Measurements from ENCODE around the gene PRKCH.
"Not testable (repeated sequence)": the region's sequence is repeated elsewhere in the genome, so short reads cannot be mapped to it uniquely, and the experiment has no call there.

The PRKCH gene

DNA sequence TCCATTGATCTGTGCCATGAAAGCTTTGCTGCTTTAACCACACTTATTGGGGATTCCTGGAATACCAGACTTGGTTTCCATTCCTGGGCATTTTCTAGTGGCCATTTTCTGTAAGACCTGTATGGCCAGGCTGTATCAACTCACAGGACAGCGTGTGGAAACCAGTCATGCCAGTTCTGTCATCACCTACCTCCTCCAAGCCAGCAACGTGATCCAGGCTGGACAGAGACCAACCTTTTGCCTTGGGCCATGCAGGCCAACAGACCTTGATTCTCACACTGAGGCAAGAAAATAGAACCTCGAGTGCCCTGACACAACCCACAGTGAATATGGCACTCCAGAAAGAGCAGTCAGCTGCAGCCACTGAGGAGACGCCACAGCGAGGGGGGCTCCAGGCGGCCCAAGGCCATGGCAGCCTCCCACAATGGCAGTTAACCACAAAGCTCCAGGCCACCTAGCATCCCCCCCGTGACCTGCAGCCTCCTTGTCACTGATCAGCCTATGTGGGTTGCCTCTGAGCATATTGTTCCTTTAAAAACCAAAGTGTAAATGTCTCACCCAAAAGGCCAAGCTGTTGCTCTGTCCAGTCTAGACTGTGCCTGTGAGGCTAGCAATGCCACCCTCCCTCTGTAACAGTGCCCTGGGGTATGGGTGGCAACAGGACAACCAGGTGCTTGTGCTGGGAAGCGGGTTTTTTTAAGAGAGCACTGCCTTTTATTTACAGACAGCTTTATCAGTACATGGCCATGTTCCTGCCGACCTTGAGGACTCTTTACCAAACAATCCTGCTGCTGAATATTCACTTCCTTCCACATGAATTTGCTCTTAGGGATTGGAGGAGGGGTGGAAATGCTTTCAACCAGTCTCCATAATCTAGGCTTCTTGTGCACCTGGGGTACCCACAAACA, 205.3 kb downstream of the PRKCH start:
- H3K4me3 ChIP-seq (ENCODE audit: insufficient read depth, low read length, poor library complexity, severe bottlenecking), result no peak overlapping the region
- no peaks in the 10 kb centered on the region for H3F3A ChIP-seq (ENCODE audit: insufficient read depth)
- H2AFZ ChIP-seq (ENCODE audit: low read depth, low read length, severe bottlenecking), result no peak overlapping the region
- no peaks in the 10 kb centered on the region for H3K36me3 ChIP-seq (ENCODE audit: low read length)
- no peaks in the 10 kb centered on the region for H4K20me1 ChIP-seq (ENCODE audit: low read depth, low read length)
- no peak for TF ChIP-seq EZH2phosphoT487 (conservative IDR thresholded peaks at IDR 0.05; ENCODE audit: low read length)
- TF ChIP-seq CTCF (IDR thresholded peaks at IDR 0.05; ENCODE audit: insufficient read depth, low read length, poor library complexity, severe bottlenecking), result no peak
- H3K27ac ChIP-seq (ENCODE audit: low read depth, low read length), result no peak overlapping the region
- no peaks in the 10 kb centered on the region for H3K79me2 ChIP-seq (ENCODE audit: insufficient read depth, low read length)
- H3K9me2 ChIP-seq (replicated peaks; ENCODE audit: insufficient read depth, low read length), result no peaks in the 10 kb centered on the region
- no peak overlapping the region for H3K4me2 ChIP-seq (ENCODE audit: low read depth, low read length, poor library complexity, severe bottlenecking)
- no peaks in the 10 kb centered on the region for H3K27me3 ChIP-seq (ENCODE audit: low read length)
- no peak overlapping the region for H3K9ac ChIP-seq (ENCODE audit: low read length)
- H3K9me3 ChIP-seq (ENCODE audit: insufficient read depth, low read length), result no peaks in the 10 kb centered on the region

- Histone ChIP-seq H2AFZ (ENCODE audit: low read depth, low read length, severe bottlenecking) (no peak overlapping the region), H3K9me3 (ENCODE audit: insufficient read depth, low read length) (no peaks in the 10 kb centered on the region), H3K79me2 (ENCODE audit: insufficient read depth, low read length) (no peaks in the 10 kb centered on the region), H3F3A (ENCODE audit: insufficient read depth) (no peaks in the 10 kb centered on the region), H4K20me1 (ENCODE audit: low read depth, low read length) (no peaks in the 10 kb centered on the region), H3K9ac (ENCODE audit: low read length) (no peak overlapping the region), H3K36me3 (ENCODE audit: low read length) (no peaks in the 10 kb centered on the region), H3K4me3 (ENCODE audit: insufficient read depth, low read length, poor library complexity, severe bottlenecking) (no peak overlapping the region), H3K9me2 (replicated peaks; ENCODE audit: insufficient read depth, low read length) (no peaks in the 10 kb centered on the region), H3K27ac (ENCODE audit: low read depth, low read length) (no peak overlapping the region), H3K27me3 (ENCODE audit: low read length) (no peaks in the 10 kb centered on the region), H3K4me2 (ENCODE audit: low read depth, low read length, poor library complexity, severe bottlenecking) (no peak overlapping the region)
- TF ChIP-seq EZH2phosphoT487 (conservative IDR thresholded peaks at IDR 0.05; ENCODE audit: low read length), result no peak
Measured at GRCh38 chr14:61527325-61528100, 206.1 kb downstream of the PRKCH start.

DNA sequence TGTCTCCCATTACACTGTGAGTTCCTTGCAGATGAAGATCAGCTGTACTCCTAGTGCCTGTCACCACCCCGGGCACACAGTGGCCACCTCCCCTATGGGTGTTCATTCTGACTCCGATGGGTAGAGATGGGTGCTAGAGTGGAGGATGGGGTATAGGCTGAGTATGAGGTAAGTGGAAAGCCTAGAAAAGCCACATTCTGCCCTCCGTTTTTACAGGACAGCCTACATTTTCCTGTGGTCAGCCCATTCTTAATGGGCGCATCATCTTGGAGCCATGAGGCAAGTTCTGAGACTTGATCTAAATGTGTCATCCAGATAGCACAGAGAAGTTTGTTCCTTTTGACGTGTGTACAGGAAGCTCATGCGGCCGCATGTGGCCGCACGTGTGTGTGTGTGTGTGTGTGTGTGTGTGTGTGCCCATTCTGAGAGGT, 207.2 kb downstream of the PRKCH start:
- H3K9me3 ChIP-seq (ENCODE audit: insufficient read depth, low read length), result no peaks in the 10 kb centered on the region
- no peaks in the 10 kb centered on the region for H3F3A ChIP-seq (ENCODE audit: insufficient read depth)
- H3K9ac ChIP-seq (ENCODE audit: low read length), result no peak overlapping the region
- H4K20me1 ChIP-seq (ENCODE audit: low read depth, low read length), result no peaks in the 10 kb centered on the region
- H3K4me2 ChIP-seq (ENCODE audit: low read depth, low read length, poor library complexity, severe bottlenecking), result no peak overlapping the region
- H3K9me2 ChIP-seq (replicated peaks; ENCODE audit: insufficient read depth, low read length), result no peaks in the 10 kb centered on the region
- H3K4me3 ChIP-seq (ENCODE audit: insufficient read depth, low read length, poor library complexity, severe bottlenecking), result no peak overlapping the region
- H3K27ac ChIP-seq (ENCODE audit: low read depth, low read length), result no peak overlapping the region
- H3K79me2 ChIP-seq (ENCODE audit: insufficient read depth, low read length), result no peaks in the 10 kb centered on the region
- H3K36me3 ChIP-seq (ENCODE audit: low read length), result no peaks in the 10 kb centered on the region
- TF ChIP-seq CTCF (IDR thresholded peaks at IDR 0.05; ENCODE audit: insufficient read depth, low read length, poor library complexity, severe bottlenecking) (no peak), EZH2phosphoT487 (conservative IDR thresholded peaks at IDR 0.05; ENCODE audit: low read length) (no peak)
- H3K27me3 ChIP-seq (ENCODE audit: low read length), result no peaks in the 10 kb centered on the region
- H2AFZ ChIP-seq (ENCODE audit: low read depth, low read length, severe bottlenecking), result no peak overlapping the region

DNA sequence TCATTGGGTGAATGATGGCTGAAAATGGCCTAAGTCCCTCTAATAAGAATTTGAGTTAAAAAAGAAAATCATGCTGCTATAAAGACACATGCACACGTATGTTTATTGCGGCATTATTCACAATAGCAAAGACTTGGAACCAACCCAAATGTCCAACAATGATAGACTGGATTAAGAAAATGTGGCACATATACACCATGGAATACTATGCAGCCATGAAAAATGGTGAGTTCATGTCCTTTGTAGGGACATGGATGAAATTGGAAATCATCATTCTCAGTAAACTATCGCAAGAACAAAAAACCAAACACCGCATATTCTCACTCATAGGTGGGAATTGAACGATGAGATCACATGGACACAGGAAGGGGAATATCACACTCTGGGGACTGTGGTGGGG, 208.0 kb downstream of the PRKCH start:
- not testable (repeated sequence) for H3K27ac ChIP-seq (ENCODE audit: low read depth, low read length); H3K27me3 ChIP-seq (ENCODE audit: low read length); H3F3A ChIP-seq (ENCODE audit: insufficient read depth); H3K9me3 ChIP-seq (ENCODE audit: insufficient read depth, low read length); H3K9me2 ChIP-seq (replicated peaks; ENCODE audit: insufficient read depth, low read length); H3K36me3 ChIP-seq (ENCODE audit: low read length); H3K4me2 ChIP-seq (ENCODE audit: low read depth, low read length, poor library complexity, severe bottlenecking); H2AFZ ChIP-seq (ENCODE audit: low read depth, low read length, severe bottlenecking); H3K79me2 ChIP-seq (ENCODE audit: insufficient read depth, low read length); H3K4me3 ChIP-seq (ENCODE audit: insufficient read depth, low read length, poor library complexity, severe bottlenecking); H3K9ac ChIP-seq (ENCODE audit: low read length); H4K20me1 ChIP-seq (ENCODE audit: low read depth, low read length)

Measured in SU-DHL-6 (cell line).